SK-N-MC (cell line): ENCODE data around the gene MED31.

Experiments used
- EZH2 ChIP-seq: fragments of 200-600 bp; sonication (generic); IDR thresholded peaks from one replicate; pipeline ENCODE4 v1.6.1; 2017; ENCODE audit warnings: antibody characterized with exemption
- FOXP2 ChIP-seq: optimal IDR thresholded peaks from 2 replicates; pipeline ENCODE3; 2011; ENCODE audit warnings: mild to moderate bottlenecking, moderate library complexity; ENCODE audit not compliant: insufficient read depth; ENCODE audit errors: extremely low read length, control extremely low read depth
- POLR2AphosphoS5 ChIP-seq: IDR thresholded peaks from 2 replicates; pipeline ENCODE4 v1.6.1; 2012; ENCODE audit warnings: mild to moderate bottlenecking, low read depth, low read length, borderline replicate concordance

DNA sequence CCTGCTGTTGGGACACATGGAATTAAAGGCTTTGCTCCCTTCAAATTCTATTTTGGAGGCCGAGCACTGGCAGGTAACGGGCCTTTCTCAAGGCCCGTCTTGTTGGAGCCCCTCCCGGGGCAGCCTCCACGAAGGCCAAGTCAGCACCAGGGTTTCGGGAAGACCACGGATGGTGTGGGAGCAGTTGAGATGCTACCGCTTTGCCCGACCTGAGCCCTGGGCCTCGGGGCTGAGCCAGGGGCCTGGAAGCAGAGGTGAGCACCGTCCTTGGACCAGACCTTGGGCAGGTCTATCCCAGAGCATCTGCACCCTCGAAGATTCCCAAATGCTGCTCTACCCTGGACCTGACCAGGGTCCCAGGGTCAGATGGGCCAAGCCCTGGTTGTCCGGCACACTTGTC is 23.2 kb upstream of the MED31 start:
- TF ChIP-seq POLR2AphosphoS5 = no peak
- no peak for TF ChIP-seq EZH2
- TF ChIP-seq FOXP2 = no peak
